NB4 (cell line): ENCODE results near the gene C1QTNF7.

Source experiments
- MYC ChIP-seq: IDR thresholded peaks from 2 replicates; pipeline ENCODE4 v1.6.1; 2011; ENCODE audit warnings: low read depth, low read length
- POLR2A ChIP-seq: IDR thresholded peaks from 2 replicates; pipeline ENCODE4 v1.6.1; 2011; ENCODE audit warnings: mild to moderate bottlenecking; ENCODE audit not compliant: insufficient read length; ENCODE audit errors: extremely low read depth
- TF ChIP-seq, protein P1 (sequence below): IDR thresholded peaks from one replicate; pipeline ENCODE4 v1.5.1; 2012; ENCODE audit warnings: low read depth, low read length
- TF ChIP-seq, protein P2 (sequence below): IDR thresholded peaks from 2 replicates; pipeline ENCODE4 v1.6.1; 2011; ENCODE audit warnings: low read depth, low read length

DNA sequence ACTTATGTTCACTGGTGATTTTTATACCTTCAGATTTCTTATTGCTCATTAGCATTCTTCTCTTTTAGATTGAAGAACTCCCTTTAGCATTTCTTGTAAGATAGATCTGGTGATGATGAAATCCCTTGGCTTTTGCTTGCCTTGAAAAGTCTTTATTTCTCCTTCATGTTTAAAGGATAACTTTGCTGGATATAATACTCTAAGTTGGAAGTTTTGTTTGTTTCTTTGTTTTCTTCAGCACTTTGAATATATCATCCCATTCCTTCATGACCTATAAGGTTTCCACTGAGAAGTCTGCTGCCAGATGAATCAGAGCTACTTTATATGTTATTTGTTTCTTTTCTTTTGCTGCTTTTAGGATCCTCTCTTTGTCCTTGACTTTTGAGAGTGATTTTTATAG is 60.3 kb downstream of the C1QTNF7 start:
- TF ChIP-seq POLR2A: no peak
- TF ChIP-seq, protein P1, sequence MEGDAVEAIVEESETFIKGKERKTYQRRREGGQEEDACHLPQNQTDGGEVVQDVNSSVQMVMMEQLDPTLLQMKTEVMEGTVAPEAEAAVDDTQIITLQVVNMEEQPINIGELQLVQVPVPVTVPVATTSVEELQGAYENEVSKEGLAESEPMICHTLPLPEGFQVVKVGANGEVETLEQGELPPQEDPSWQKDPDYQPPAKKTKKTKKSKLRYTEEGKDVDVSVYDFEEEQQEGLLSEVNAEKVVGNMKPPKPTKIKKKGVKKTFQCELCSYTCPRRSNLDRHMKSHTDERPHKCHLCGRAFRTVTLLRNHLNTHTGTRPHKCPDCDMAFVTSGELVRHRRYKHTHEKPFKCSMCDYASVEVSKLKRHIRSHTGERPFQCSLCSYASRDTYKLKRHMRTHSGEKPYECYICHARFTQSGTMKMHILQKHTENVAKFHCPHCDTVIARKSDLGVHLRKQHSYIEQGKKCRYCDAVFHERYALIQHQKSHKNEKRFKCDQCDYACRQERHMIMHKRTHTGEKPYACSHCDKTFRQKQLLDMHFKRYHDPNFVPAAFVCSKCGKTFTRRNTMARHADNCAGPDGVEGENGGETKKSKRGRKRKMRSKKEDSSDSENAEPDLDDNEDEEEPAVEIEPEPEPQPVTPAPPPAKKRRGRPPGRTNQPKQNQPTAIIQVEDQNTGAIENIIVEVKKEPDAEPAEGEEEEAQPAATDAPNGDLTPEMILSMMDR: no peak
- TF ChIP-seq, protein P2, sequence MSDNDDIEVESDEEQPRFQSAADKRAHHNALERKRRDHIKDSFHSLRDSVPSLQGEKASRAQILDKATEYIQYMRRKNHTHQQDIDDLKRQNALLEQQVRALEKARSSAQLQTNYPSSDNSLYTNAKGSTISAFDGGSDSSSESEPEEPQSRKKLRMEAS: no peak
- no peak for TF ChIP-seq MYC
